ENCODE results near the gene ADAMTSL1. TPM values are rescaled to one million over a fixed set of nuclear protein-coding genes. Genes with fewer than 3 reads are reported as not detected.

Gene ADAMTSL1
- total RNA-seq, 4 donors from 2014 or later = 13.3 to 39.7 (median 27.2) TPM

- no peak overlapping the region for H3K27ac ChIP-seq
- TF ChIP-seq EP300 (IDR thresholded peaks at IDR 0.05; ENCODE audit: low read depth) = no peak
- TF ChIP-seq POLR2AphosphoS5 (IDR thresholded peaks at IDR 0.05) = no peak
- TF ChIP-seq CTCF (IDR thresholded peaks at IDR 0.05) = no peak
- TF ChIP-seq POLR2A (IDR thresholded peaks at IDR 0.05) = no peak
- no peak overlapping the region for H3K4me3 ChIP-seq
- H3K4me1 ChIP-seq = no peaks in the 10 kb centered on the region
- intact Hi-C loops (cut with DNase I; ENCODE audit: low total_unique reads) = no loop called here
- peaks cover 7 to 9% of the 10 kb centered on the region in 2 donors for H3K9me3 ChIP-seq
- no peak for DNase-seq
- H3K36me3 ChIP-seq = no peaks in the 10 kb centered on the region
- in situ Hi-C loops (cut with MboI; ENCODE audit: low pct_ligation_motif_present in 1 of 4, low pct_unique_long_range_greater_than_20kb in 1 of 4, low sequenced_read_pairs in 3 of 4) = no loop called here
- H3K27me3 ChIP-seq = no peaks in the 10 kb centered on the region
These were observed 221.2 kb downstream of the ADAMTSL1 start for GRCh38 chr9:18694959-18695668.

- in situ Hi-C loops (cut with MboI; ENCODE audit: low pct_ligation_motif_present in 1 of 4, low pct_unique_long_range_greater_than_20kb in 1 of 4, low sequenced_read_pairs in 3 of 4) (no loop called here), intact Hi-C loops (cut with DNase I; ENCODE audit: low total_unique reads) (no loop called here)
- H3K4me3 ChIP-seq = no peak overlapping the region
- TF ChIP-seq POLR2AphosphoS5 (IDR thresholded peaks at IDR 0.05) = no peak
- no peak for TF ChIP-seq CTCF (IDR thresholded peaks at IDR 0.05)
- no peak for TF ChIP-seq POLR2A (IDR thresholded peaks at IDR 0.05)
- H3K27ac ChIP-seq = peak overlapping the region in 1 of 4 donors; percentile 24
- no peak for DNase-seq
- peaks cover 0 to 2% (median 0%) of the 10 kb centered on the region in 4 donors for H3K4me1 ChIP-seq
- no peaks in the 10 kb centered on the region for H3K36me3 ChIP-seq
- H3K9me3 ChIP-seq = peaks cover 7 to 9% of the 10 kb centered on the region in 2 donors
- H3K27me3 ChIP-seq = no peaks in the 10 kb centered on the region
- WGBS, 2 donors (ENCODE audit: low coverage in 1 of 2) = 39 to 58% methylated on average over 2 of the region's 2 CpGs
These were observed 225.0 kb downstream of the ADAMTSL1 start for GRCh38 chr9:18698992-18699391.

GRCh38 chr9:18699764-18700163, 225.8 kb downstream of the ADAMTSL1 start:
- intact Hi-C loops (cut with DNase I; ENCODE audit: low total_unique reads) (no loop called here), in situ Hi-C loops (cut with MboI; ENCODE audit: low pct_ligation_motif_present in 1 of 4, low pct_unique_long_range_greater_than_20kb in 1 of 4, low sequenced_read_pairs in 3 of 4) (no loop called here)
- WGBS, 2 donors (ENCODE audit: low coverage in 1 of 2) = 67 to 79% methylated on average over 1 of the region's 1 CpG
- TF ChIP-seq CTCF (IDR thresholded peaks at IDR 0.05) = no peak
- TF ChIP-seq POLR2AphosphoS5 (IDR thresholded peaks at IDR 0.05) = peak in 1 of 3 donors; percentile 13
- peak overlapping the region in 1 of 4 donors; percentile 24 for H3K27ac ChIP-seq
- H3K4me3 ChIP-seq = no peak overlapping the region
- peaks cover 0 to 3% (median 0%) of the 10 kb centered on the region in 4 donors for H3K4me1 ChIP-seq
- DNase-seq = no peak
- H3K9me3 ChIP-seq = peaks cover 7% of the 10 kb centered on the region in 2 donors
- H3K27me3 ChIP-seq = no peaks in the 10 kb centered on the region
- no peaks in the 10 kb centered on the region for H3K36me3 ChIP-seq

GRCh38 chr9:18700714-18701113, 226.8 kb downstream of the ADAMTSL1 start:
- intact Hi-C loops (cut with DNase I; ENCODE audit: low total_unique reads) (no loop called here), in situ Hi-C loops (cut with MboI; ENCODE audit: low pct_ligation_motif_present in 1 of 4, low pct_unique_long_range_greater_than_20kb in 1 of 4, low sequenced_read_pairs in 3 of 4) (no loop called here)
- Histone ChIP-seq H3K27ac (no peak overlapping the region), H3K27me3 (no peaks in the 10 kb centered on the region), H3K9me3 (no peaks in the 10 kb centered on the region), H3K36me3 (no peaks in the 10 kb centered on the region), H3K4me3 (no peak overlapping the region), H3K4me1 (peaks cover 0 to 11% (median 0%) of the 10 kb centered on the region in 4 donors)
- TF ChIP-seq EP300 (IDR thresholded peaks at IDR 0.05; ENCODE audit: low read depth) (no peak), POLR2A (IDR thresholded peaks at IDR 0.05) (no peak), POLR2AphosphoS5 (IDR thresholded peaks at IDR 0.05) (no peak), CTCF (IDR thresholded peaks at IDR 0.05) (no peak)
- DNase-seq = no peak

Data from transverse colon (tissue), 4 donors.